WERI-Rb-1 (cell line): Measurements from ENCODE around the gene POLR2L.

ENCODE experiments used
- DNase-seq: peaks from one replicate; pipeline ENCODE4 v3.0.0-alpha.2; 2020
- H3K27ac ChIP-seq: fragments of 250-450 bp; sonication (Bioruptor Pico); 2 replicates; pipeline ENCODE4 v1.5.1; 2020; ENCODE audit warnings: mild to moderate bottlenecking, moderate library complexity
- H3K27me3 ChIP-seq: fragments of 250-450 bp; sonication (Bioruptor Pico); 2 replicates; pipeline ENCODE4 v1.5.1; 2021; ENCODE audit warnings: mild to moderate bottlenecking, low read depth, moderate library complexity; ENCODE audit not compliant: insufficient read depth, severe bottlenecking
- H3K36me3 ChIP-seq: fragments of 250-450 bp; sonication (Bioruptor Pico); 2 replicates; pipeline ENCODE4 v1.5.1; 2020; ENCODE audit warnings: mild to moderate bottlenecking, moderate library complexity
- H3K4me3 ChIP-seq: 2 replicates; pipeline ENCODE4 v1.5.1; 2011; ENCODE audit warnings: low read depth, mild to moderate bottlenecking, control low read depth, low read length
- H3K9me3 ChIP-seq: fragments of 250-450 bp; sonication (Bioruptor Pico); 2 replicates; pipeline ENCODE4 v1.5.1; 2021; ENCODE audit warnings: mild to moderate bottlenecking, moderate library complexity; ENCODE audit not compliant: severe bottlenecking
- TF ChIP-seq, protein P1 (sequence below): IDR thresholded peaks from 2 replicates; pipeline ENCODE4 v1.5.1; 2011; ENCODE audit warnings: low read depth, mild to moderate bottlenecking, control low read depth, inconsistent platforms, low read length

POLR2L gene

DNA sequence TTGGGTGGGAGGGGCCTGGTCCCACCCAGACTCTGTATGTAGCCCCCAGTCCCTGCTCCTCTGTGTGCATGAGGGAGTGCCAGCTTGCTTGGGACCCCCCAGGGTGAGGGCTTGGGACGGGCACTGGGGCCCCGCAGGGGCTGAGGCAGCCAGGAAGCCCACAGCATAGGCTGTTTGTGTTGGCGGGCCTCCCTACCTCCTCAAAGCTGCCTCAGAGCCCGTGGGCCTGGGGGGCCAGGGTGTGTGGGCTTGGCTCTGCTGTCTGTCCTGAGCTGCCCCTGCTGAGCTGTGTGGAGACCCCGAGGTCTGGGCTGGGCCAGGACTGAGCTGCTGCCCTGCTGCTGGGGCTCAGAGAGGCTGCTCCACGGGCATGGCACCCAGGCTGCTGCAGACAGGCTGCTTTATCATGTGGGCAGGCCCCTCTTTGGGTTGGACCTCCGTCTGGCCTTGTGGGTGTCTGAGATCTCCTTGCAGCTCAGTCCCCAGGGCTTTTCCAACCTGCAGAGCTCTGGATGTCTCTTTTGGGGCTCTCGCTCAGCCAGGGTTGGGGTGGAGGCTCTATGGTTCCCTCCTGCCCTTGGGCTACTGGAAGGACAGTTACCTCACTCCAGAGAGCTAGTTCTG is 3.7 kb upstream of the POLR2L start:
- Histone ChIP-seq H3K4me3 (no peak overlapping the region), H3K27me3 (no peaks in the 10 kb centered on the region), H3K9me3 (no peaks in the 10 kb centered on the region), H3K27ac (no peak overlapping the region), H3K36me3 (peaks cover 12% of the 10 kb centered on the region)
- DNase-seq: no peak
- TF ChIP-seq, protein P1, sequence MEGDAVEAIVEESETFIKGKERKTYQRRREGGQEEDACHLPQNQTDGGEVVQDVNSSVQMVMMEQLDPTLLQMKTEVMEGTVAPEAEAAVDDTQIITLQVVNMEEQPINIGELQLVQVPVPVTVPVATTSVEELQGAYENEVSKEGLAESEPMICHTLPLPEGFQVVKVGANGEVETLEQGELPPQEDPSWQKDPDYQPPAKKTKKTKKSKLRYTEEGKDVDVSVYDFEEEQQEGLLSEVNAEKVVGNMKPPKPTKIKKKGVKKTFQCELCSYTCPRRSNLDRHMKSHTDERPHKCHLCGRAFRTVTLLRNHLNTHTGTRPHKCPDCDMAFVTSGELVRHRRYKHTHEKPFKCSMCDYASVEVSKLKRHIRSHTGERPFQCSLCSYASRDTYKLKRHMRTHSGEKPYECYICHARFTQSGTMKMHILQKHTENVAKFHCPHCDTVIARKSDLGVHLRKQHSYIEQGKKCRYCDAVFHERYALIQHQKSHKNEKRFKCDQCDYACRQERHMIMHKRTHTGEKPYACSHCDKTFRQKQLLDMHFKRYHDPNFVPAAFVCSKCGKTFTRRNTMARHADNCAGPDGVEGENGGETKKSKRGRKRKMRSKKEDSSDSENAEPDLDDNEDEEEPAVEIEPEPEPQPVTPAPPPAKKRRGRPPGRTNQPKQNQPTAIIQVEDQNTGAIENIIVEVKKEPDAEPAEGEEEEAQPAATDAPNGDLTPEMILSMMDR: no peak

DNA sequence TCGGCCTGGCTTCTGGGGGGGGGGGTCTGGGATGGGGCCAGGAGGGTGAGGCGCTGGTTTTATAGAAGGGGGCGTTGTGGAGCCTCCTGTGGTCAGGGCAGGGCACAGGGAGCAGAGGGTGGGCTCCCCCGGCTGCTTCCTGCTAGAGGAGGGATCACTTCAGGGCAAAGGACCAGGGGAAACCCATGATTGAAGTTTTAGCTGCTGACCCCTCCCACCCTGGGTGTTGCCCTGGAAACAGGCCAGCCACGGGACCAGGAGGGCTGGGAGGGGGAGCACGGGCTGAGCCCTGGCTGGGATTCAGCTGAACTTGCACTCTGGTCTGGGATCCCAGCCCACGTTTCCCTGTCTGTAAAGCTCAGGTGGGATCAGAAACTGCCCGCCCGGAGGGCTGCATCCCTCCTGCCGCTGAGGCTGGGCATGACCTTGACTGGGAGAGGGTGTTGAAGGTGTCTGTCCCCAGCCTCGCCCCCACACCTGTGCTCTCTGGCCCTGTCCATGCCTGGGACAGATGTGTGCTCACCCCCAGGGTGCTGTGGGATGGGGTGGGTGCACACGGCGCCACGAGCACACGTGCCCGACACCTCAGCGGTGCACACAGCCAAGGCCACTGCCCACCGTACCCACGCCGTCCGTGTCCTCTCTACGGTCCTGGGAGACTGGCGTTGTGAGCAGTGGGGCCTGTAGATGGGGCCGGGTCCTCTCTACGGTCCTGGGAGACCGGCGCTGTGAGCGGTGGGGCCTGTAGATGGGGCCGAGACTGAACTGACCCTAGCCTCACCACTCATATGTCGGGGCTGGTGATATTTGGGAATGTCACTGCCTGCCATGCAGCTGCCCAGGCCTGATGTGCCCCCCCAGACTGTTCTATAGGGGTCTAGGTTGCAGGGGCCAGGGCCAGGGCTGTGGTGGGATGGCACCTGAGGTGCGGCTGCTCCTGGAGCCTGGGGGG is 2.6 kb upstream of the POLR2L start:
- DNase-seq: peak; percentile 67
- H3K27ac ChIP-seq: no peak overlapping the region
- no peaks in the 10 kb centered on the region for H3K9me3 ChIP-seq
- no peak overlapping the region for H3K4me3 ChIP-seq
- TF ChIP-seq, protein P1: no peak
- H3K36me3 ChIP-seq: peaks cover 22% of the 10 kb centered on the region
- H3K27me3 ChIP-seq: no peaks in the 10 kb centered on the region

DNA sequence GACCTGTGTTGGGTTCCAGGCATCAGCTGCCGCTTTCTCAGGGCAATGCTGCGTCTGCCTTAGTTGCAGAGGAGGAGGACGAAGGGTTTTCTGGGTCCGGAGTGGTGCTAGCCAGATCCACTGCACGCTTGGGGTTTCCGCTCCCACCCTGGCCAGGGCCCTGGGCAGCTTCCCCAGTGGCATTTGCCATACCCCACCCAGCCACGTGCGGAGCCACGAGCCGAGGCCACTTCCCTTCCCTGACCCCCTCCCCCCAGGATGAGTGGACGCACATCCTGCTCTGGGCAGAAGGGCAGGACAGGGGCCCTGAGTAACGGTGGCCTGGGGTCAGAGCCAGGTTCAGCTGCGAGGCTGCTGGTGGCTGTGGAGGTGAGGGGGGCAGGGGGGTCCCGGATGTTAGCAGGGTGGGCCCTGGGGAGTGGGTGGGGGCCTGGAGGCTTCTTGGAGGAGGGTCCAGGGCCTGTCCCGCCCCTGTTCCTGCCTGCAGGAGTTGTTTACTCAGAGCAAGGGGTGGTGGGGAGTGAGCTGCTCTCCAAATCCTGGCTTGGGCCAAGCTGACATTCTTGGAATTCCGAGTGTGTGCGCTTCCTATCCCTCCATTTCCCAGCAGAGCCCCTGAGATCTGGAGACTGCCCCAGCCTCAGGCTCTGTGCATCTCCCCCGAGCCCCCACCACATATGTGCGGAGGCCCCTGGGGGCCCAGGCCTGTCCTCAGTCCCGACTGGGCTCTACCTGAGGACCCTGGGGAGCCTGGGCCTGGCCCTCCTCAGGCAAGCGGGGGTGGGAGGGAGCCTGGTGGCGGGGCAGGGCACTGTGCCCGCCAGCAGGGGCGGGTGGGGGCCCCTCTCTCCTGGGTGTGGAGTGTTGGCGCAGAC is 1.7 kb upstream of the POLR2L start:
- peak overlapping the region; percentile 62 for H3K4me3 ChIP-seq
- no peaks in the 10 kb centered on the region for H3K27me3 ChIP-seq
- H3K9me3 ChIP-seq: no peaks in the 10 kb centered on the region
- H3K36me3 ChIP-seq: peaks cover 31% of the 10 kb centered on the region
- TF ChIP-seq, protein P1: no peak
- DNase-seq: no peak
- H3K27ac ChIP-seq: no peak overlapping the region; the same call in 1 of the 2 replicates

DNA sequence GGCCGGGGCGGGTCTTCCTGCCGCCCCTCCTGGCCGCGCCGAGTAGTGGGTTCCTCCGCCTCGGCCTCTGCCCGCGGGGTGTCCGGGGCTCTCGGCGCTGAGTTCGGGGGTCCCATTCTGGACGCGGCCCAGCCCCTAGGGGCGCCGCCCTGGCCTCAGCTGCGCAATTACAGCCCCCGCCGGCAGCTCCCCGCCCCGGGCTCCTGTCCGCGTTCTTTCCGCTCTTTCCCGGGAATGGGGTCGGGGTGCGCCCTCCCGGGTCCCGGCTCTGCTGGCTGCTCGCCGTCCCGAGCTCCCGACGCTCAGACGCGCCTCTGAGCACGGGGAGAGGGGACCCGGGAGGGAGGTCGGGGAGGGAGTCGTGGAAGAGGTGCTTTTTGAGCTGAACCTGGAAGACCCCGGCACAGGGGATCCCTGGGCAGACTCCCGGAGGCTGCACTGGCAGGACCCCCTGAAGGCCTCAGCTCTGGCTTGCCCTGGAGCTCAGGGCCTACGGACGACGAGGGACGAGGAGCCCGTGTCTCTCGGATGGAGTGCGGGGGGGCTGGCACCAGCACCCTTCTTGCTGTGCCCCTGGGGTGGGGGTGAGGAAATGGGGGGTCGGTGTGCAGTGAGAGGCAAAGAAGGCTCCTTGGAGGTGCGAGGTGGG is 881 bp upstream of the POLR2L start:
- Histone ChIP-seq H3K9me3 (no peaks in the 10 kb centered on the region), H3K27me3 (no peaks in the 10 kb centered on the region), H3K27ac (peak overlapping the region; percentile 99), H3K4me3 (peak overlapping the region; percentile 62), H3K36me3 (peaks cover 39% of the 10 kb centered on the region)
- DNase-seq: no peak
- TF ChIP-seq, protein P1: no peak

DNA sequence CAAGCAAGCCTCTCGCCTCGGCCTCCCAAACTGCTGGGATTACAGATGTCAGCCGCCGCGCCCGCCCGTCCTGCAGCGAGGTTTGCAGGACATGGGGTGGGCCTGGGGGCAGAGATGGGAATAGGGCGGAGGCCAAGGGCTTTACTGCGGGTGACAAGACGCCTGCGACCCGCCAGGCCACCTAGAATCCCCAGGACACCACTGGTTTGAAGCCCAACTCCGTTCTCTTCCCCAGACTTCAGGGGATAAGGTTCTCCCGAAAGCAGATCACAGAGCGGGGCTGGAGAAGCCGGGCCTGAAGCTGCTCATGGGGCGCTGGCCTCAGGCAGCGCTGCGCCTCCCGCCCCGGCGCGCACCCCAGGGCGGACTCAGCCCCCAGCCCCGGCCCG is 354 bp downstream of the POLR2L start:
- no peak for DNase-seq
- Histone ChIP-seq H3K27me3 (no peaks in the 10 kb centered on the region), H3K27ac (peak overlapping the region; percentile 99), H3K9me3 (no peaks in the 10 kb centered on the region), H3K36me3 (peaks cover 51% of the 10 kb centered on the region), H3K4me3 (peak overlapping the region; percentile 62)
- TF ChIP-seq, protein P1: no peak
